Measurements from ENCODE around the gene KDM3B. TPM values are rescaled to one million over a fixed set of nuclear protein-coding genes. Genes with fewer than 3 reads are reported as not detected.
A peak's percentile ranks its signal among the peaks of the same experiment; 100 is the strongest.

The KDM3B gene
- total RNA-seq, 1 experiment from 2014 or later, result 89.2 TPM

- H3K4me3 Mint-ChIP-seq, result peak overlapping the region; percentile 91 to 95
- Histone ChIP-seq H3K4ac (ENCODE audit: low read depth, low read length) (no peak overlapping the region), H3K79me2 (ENCODE audit: insufficient read depth, low read length) (peaks cover 16% of the 10 kb centered on the region; the same call in 1 of the 2 replicates), H3K27me3 (ENCODE audit: insufficient read depth, low read length) (no peaks in the 10 kb centered on the region), H4K5ac (ENCODE audit: insufficient read length, low read depth, low read length) (no peak overlapping the region), H3K56ac (ENCODE audit: insufficient read length, low read depth, low read length) (no peak overlapping the region), H3K9ac (ENCODE audit: extremely low read depth, insufficient read length, low read length) (peak overlapping the region; percentile 98), H2BK15ac (ENCODE audit: low read depth, low read length) (no peak overlapping the region), H3K4me1 (ENCODE audit: insufficient read depth, low read length) (no peaks in the 10 kb centered on the region), H4K91ac (ENCODE audit: insufficient read length, low read depth, low read length) (no peak overlapping the region), H3K4me2 (ENCODE audit: insufficient read depth, insufficient read length, low read length) (peak overlapping the region; percentile 96), H3K18ac (ENCODE audit: insufficient read length, low read depth, low read length) (peak overlapping the region; percentile 98), H3K9me3 (ENCODE audit: control insufficient read depth, low read depth, low read length) (no peaks in the 10 kb centered on the region), H2BK5ac (ENCODE audit: insufficient read length, low read length) (no peak overlapping the region), H2BK120ac (ENCODE audit: low read depth, low read length, poor library complexity, severe bottlenecking) (no peak overlapping the region), H4K8ac (replicated peaks; ENCODE audit: insufficient read length, low read depth, low read length) (no peak overlapping the region), H3K14ac (ENCODE audit: insufficient read depth, low read length) (peak overlapping the region; percentile 99), H2AK5ac (ENCODE audit: insufficient read length, low read length) (no peak overlapping the region), H3K27ac (ENCODE audit: insufficient read length, low read depth, low read length) (no peak overlapping the region), H3K79me1 (ENCODE audit: insufficient read depth, low read depth, low read length, poor library complexity, severe bottlenecking) (peaks cover 5% of the 10 kb centered on the region), H2BK12ac (ENCODE audit: insufficient read length, low read depth, low read length) (no peak overlapping the region), H3T11ph (ENCODE audit: low read length) (no peak overlapping the region), H2AFZ (ENCODE audit: low read length) (no peak overlapping the region), H2BK20ac (ENCODE audit: low read depth, low read length, poor library complexity, severe bottlenecking) (no peak overlapping the region), H3K23me2 (ENCODE audit: insufficient read length, low read depth, low read length, poor library complexity, severe bottlenecking) (peaks cover 12% of the 10 kb centered on the region), H4K20me1 (ENCODE audit: control insufficient read depth, insufficient read depth, insufficient read length) (peaks cover 3% of the 10 kb centered on the region), H3K23ac (ENCODE audit: insufficient read length, low read depth, low read length) (no peak overlapping the region)
- peak overlapping the region; percentile 93 to 99 (median 96) for H3K27ac Mint-ChIP-seq
- DNase-seq, result no peak
- peaks cover 27 to 30% of the 10 kb centered on the region in 2 experiments for H3K4me1 Mint-ChIP-seq
- no peaks in the 10 kb centered on the region for H3K27me3 Mint-ChIP-seq (ENCODE audit: low read depth)
- WGBS (ENCODE audit: extremely low coverage, insufficient read length, low lambda C conversion rate), result no CpG with 5 or more reads among the region's 22 CpGs
- peaks cover 17 to 34% (median 21%) of the 10 kb centered on the region in 3 experiments for H3K36me3 Mint-ChIP-seq (ENCODE audit: insufficient read depth in 1 of 3, low read depth in 3 of 3)
- no peak for TF ChIP-seq CTCF (conservative IDR thresholded peaks at IDR 0.05)
- H3K9me3 Mint-ChIP-seq, result no peaks in the 10 kb centered on the region
Observed at GRCh38 chr5:138338411-138339090, 13.9 kb upstream of the KDM3B start.
